GM12873 (cell line): Measurements from ENCODE around the gene MXD1.

Experiments
- TF ChIP-seq, protein P1 (sequence below): IDR thresholded peaks from 2 replicates; pipeline ENCODE4 v1.5.1; 2012; ENCODE audit warnings: low read depth, mild to moderate bottlenecking, moderate library complexity, low read length, control low read depth; ENCODE audit not compliant: insufficient read depth; ENCODE audit errors: missing control alignments

Gene MXD1

DNA sequence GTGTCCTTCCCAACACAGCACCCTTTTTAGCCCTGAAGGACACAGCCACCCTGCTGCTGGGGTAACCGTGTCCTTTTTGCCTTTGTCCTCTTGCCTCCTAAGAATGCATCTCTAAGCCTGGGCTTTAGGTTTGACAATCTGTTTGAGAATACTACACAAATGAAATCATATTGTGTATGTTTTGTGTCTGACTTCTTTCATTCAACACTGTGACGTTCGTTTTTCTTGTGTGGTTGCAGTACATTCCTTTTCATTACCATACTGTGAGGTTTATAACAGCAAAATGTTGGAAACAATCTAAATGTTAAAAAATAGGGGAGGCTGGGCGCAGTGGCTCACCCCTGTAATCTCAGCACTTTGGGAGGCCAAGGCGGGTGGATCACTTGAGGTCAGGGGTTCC, 35.3 kb downstream of the MXD1 start:
- TF ChIP-seq, protein P1, sequence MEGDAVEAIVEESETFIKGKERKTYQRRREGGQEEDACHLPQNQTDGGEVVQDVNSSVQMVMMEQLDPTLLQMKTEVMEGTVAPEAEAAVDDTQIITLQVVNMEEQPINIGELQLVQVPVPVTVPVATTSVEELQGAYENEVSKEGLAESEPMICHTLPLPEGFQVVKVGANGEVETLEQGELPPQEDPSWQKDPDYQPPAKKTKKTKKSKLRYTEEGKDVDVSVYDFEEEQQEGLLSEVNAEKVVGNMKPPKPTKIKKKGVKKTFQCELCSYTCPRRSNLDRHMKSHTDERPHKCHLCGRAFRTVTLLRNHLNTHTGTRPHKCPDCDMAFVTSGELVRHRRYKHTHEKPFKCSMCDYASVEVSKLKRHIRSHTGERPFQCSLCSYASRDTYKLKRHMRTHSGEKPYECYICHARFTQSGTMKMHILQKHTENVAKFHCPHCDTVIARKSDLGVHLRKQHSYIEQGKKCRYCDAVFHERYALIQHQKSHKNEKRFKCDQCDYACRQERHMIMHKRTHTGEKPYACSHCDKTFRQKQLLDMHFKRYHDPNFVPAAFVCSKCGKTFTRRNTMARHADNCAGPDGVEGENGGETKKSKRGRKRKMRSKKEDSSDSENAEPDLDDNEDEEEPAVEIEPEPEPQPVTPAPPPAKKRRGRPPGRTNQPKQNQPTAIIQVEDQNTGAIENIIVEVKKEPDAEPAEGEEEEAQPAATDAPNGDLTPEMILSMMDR = no peak

DNA sequence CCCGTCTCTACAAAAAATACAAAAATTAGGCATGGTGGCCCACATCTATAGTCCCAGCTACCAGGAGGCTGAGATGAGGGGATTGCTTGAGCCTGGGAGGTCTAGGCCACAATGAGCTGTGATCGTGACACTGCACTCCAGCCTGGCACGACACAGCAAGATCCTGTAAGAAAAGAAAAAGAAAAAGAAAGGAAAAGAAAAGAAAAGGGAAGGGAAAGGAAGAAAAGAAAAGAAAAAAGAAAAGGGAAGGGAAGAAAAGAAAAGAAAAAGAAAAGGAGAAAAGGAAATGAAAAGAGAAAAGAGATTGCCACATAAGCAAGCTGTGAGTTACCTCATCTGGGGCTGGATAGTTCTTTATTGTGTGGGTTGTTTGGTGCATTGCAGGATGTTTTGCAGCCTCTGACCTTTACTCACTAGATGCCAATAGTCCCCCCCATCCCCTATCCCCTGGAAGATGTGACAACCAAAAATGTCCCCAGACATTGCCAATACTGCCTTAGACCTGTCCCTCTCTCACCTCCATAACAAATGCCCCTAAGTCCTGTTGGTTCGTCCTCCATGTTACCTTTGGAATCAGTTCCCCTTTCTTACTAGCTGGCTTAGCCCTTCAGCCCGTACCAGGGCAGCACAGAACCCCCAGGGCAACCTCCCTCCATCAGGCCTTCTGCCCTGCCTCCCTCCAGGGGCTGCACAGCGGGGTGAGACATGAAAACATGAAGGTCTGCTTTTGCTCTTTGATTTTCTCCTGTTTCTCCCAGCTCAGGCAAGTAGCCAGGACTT, 37.6 kb downstream of the MXD1 start:
- TF ChIP-seq, protein P1 = no peak

DNA sequence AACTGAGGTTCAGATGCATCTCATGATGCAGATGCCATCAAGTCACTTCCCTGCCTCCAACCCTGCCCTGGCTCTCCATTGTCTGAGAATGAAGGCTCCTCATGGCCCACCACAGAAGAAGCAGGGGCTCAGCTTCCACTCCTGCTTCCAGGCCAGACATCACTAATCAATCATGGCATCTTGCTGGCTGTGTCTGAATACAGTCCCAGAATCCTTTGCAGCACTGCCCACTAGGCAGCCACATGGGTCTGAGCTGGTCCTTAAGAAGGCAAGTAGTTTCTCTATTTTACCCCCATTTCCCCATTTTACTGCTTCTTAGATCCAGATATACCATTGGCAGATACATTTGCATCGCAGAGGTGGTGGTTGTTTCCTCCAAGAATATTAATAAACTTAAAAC, 39.2 kb downstream of the MXD1 start:
- TF ChIP-seq, protein P1 = no peak

DNA sequence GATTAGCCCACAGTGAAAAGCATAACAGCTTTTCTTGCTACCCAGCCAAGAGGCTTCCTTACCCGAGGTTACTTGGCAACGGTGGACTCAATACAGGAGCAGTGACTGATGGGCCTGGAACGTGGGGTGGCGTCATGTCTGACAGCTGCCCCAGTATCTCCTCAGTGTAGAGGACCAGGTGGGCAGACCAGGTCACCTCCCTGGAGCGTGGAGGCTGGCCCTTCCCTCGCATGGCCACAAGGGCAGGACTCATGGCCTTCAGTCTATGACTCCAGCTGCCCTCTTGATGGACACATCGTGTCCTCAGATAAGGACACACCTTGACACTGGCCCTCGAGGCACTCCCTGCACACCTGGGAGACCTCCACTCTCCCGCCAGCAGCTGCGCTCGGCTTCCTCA, 40.1 kb downstream of the MXD1 start:
- TF ChIP-seq, protein P1 = no peak

DNA sequence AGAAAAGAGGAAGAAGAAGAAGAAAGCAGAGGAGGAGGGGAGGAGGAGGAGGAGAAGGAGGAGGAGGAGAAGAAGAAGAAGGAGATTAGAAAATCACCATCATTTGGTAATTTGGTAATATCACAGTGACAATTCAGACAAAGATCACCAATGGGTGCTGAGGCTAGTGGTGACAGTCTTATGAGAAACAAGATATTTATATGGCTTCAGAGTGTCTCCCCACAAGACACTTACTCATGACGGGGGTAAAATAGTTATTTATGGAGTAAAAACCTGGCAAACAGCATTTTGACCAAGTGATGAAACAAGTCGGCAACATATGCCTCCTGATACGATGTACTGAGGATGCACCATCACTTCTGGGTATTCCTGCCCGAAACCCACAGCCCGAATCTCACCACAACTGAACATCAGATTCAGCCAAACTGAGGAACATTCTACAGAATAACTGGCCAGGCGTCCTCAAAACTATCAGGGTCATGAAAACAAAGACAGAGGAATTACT, 41.6 kb downstream of the MXD1 start:
- TF ChIP-seq, protein P1 = no peak

DNA sequence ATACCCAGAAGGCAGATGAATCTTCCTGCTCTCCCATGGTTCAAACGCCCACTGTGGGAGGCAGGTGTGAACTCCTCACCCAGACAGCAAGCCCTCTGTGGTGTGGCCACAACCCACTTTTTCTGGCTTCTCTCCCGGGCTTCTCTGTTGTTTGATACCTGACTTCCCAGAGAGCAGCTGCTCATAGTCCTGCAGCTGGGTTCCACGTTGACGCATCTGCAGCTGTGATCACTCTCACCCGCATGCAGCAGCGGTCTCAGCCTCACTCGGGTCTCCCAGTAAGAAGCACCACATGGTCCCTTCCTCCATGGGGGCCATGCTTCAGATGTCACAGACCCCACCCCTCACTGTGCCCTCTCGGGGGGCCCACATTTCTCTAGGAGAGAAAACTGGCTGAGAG, 43.1 kb downstream of the MXD1 start:
- TF ChIP-seq, protein P1 = no peak

DNA sequence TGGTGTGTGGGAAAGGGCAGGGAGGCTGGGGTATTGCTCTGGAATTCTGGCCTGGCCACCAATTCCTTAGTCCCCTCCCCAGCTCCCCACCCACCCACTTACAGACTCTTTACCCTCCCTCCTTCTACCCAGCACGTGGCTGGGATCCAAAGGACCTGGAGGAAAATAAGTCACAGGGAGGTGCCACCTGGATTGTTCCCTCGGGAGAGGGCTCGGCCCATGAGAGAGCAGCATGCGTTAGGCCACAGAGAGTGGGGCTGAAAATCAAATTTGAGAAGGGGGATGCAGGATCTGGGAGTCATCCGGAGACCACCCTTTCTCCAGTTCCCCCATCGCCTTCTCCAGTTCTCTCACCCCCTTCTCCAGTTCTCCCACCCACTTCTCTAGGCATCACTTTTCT, 43.6 kb downstream of the MXD1 start:
- TF ChIP-seq, protein P1 = no peak
